NCI-H1694 treated with DMSO at 0.1 percent for 48 hours (cell line): ENCODE results near the gene PRPF38A.
A peak's percentile ranks its signal among the peaks of the same experiment; 100 is the strongest.
"Not testable (repeated sequence)": the region's sequence is repeated elsewhere in the genome, so short reads cannot be mapped to it uniquely, and the experiment has no call there.

Experiments used
- DNase-seq: peaks from one replicate; lab custom pipeline; 2025; lab: John Stamatoyannopoulos, UW

Gene PRPF38A, protein sequence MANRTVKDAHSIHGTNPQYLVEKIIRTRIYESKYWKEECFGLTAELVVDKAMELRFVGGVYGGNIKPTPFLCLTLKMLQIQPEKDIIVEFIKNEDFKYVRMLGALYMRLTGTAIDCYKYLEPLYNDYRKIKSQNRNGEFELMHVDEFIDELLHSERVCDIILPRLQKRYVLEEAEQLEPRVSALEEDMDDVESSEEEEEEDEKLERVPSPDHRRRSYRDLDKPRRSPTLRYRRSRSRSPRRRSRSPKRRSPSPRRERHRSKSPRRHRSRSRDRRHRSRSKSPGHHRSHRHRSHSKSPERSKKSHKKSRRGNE

DNA sequence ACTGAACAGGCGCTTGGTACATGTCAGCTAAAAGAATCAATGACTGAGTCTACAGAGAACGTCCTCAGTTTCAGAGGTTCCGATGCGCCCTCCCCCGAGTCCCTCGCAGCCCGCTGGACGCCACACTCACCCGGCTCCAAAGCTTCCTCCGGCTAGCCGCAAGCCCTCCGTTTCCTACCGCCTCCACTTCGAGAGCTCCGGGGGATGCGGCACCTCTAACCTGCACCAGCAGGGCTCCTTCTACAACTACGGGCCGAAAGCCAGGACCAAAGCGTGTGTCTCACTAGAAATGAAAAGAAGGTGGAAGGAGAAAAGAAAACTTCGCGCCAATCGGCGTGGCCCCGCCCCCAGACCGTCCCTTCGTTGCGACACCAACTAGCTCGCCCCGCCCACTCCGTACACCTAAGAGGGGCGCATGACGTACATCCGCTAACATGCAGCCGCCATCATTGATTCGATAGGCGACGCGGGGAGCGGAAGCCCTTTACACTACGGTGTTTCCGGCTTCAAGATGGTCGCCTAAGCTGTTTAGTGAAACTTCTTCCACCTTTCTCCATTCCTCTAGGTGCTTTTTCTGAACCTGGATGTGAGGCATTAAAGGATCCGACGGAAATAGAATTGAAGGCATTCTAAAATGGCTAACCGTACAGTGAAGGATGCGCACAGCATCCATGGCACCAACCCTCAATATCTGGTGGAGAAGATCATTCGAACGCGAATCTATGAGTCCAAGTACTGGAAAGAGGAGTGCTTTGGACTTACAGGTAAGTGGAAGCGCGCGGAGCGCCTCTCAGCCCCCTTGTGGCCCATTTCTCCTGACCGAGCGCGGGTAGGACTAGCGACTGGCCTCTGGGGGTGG lies at the start of gene PRPF38A, which contains the start of gene ORC1:
Gene PRPF38A (plus strand): TSS at position 487 of the 859 bp plus-strand sequence. CDS start 148 bp downstream, at position 635.
Gene ORC1 (minus strand): TSS at position 308 of the 859 bp plus-strand sequence. CDS start 2,200 bp downstream, outside the sequence.
- DNase-seq, result peak; percentile 95

DNA sequence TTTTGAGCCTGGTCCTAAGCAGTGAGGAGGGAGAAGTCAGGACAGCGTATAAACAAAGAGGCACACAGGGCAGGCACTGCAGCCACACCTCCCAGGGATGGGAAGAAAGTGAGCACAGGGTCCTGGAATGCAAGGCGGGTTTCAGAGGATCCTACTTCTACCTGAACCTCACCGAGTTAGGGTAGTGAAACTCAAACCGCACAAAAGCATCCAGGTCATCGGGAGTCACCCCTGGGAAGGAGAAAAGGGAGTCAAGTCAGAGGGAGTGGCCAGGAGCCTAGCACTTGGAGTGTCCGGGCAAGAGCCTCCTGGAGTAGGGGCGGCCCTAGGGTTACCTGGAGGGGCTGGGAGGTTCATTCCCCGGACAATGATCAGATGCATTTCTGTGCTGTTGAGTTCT lies 49.0 kb upstream of the PRPF38A start:
- no peak for DNase-seq

DNA sequence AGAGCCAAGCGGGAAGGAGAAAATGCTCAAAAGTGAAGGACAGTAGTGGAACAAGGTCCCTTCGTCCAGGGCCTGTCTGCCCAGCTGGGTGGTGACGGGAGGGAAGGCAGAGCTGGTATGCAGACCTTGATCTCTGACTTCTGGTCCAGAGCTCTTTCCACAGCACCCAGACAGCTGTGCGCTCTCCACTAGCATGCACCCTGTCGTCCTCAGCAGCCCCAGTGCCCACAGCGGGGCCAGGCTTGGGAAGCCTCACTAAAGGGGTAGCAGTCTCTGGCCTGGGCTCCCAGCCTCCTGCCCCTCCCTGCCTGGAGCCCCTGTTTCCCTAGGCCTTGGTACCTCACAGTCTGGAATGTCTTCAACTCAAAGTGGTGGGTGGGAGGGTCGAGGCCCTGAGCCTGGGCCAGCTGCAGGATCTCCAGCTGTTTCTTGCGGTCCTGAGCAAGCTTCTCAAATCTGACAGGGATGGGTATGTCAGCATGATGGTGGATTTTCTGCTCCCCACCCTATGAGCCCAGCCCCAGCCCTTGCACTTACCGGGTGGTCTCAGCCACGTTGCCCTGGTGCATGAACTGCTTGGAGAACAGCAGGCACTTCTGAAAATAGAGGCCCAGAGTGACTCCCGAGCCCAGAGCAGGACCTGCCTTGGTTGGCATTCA lies 48.4 kb upstream of the PRPF38A start:
- no peak for DNase-seq

DNA sequence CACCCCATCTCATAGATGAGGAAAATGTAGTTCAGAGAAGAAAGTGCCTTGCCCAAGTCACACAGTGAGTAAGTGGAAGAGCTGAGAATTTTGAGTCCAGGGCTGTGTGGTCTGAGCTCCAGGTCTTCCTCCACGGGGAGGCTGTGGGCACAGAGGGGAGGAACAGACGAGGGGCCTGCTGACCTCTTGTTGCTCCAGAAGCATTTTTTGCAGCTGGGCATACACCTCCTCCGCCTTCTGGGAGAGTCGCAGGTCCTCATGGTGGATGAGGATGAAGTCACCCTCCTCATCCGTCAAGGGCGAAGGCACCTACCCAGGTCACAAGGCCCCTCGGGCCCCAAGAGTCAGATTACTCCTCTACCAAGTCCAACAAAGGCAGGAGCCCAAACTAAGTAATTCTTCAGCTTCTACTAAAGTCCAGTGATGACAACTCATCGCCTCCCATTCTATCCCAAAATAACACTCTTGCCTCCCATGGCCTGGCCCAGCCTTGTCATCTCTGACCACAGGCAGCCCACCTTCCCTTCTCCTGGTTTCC lies 47.5 kb upstream of the PRPF38A start:
- DNase-seq, result no peak

DNA sequence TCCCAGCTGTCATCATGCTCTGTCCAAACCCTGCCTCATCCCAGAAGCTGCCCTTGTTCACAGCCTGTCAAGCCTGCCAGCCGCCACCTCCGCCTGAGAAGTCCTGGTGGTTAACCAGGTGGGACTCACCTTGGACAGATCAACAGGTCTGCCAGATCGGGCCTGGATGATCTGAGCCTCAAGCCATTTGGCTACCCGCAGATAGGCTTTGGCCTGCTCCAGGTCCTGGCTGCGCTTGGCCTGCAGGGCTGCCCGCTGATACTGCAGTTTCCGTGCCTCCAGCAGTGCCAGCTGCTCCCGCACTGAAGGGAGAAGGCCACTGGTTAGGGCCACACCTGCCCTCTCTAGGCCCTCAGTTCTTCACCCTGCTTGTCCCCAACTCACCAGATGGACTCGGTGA lies 47.0 kb upstream of the PRPF38A start:
- no peak for DNase-seq

DNA sequence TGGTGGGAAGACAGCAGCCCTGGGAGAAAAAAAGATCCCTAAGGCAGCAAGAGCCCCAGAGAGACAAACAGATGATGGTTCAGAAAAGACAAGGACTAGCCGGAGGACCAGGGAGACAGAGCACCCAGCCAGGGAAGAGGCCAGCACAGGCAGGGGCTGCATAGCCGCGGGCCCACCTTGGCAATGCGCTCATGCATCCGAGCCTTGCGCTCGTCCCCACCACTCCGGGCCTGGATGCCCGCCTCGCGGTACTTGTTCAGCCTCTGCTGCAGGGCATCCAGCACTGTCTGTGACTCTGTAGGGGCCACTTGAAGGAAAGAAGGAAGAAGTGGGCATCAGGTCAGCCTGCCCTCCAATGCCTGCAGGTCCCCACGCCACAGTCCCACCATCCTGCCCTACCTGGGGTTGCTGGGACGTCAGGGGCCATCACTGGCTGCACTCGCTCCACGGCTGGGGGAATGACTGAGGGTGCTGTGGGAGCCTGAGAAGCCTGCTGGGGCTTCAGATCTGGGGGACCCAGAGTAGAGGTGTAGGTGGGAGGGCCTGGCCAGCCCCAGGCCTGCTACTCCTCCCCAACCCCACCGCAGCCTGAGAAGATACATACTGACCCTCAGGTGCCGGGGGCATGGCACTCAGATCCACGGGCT lies 45.4 kb upstream of the PRPF38A start:
- no peak for DNase-seq

DNA sequence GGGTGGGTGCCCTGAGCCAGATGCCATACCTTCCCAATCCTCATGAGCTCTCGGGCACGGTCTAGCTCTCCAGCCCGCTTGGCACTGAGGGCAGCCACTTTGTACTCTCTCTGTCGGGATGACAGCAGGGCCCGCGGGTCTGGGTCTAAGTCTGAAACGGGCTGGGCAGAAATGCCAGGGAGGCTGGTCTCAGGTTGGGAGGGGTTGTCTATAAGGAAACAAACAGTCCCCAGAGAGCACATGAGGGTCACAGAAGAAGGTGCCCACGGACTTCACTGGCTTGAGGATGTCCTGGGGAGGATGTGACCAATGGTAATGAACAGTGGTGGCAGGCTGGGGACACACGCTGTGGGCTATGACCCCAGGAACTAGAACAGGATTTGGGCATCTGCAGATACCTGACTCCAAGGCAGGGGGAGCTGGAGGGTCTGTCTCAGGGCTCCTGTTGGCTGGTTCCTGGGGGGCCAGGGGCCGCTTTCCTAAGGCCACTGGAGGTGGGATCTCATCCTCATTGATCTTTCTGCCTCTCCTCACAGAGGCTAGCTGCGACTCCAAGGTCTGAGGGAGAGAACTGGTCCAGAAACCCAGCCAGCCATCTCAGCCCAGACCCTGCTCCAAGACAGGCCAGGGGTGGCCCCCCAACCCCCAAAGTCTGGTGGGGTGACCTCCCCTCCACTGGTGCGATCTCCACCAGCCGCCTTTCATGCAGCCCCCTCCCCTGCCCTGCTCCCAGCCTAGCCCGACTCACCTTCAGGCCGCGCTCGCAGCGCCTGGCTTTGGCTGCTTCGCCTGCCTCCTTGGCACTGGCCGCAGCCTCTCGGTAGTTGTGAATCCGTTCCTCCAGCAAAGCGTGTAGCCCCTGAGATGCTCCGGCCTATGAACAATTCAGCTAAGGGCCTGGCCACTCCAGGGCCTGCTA lies 44.5 kb upstream of the PRPF38A start:
- no peak for DNase-seq

DNA sequence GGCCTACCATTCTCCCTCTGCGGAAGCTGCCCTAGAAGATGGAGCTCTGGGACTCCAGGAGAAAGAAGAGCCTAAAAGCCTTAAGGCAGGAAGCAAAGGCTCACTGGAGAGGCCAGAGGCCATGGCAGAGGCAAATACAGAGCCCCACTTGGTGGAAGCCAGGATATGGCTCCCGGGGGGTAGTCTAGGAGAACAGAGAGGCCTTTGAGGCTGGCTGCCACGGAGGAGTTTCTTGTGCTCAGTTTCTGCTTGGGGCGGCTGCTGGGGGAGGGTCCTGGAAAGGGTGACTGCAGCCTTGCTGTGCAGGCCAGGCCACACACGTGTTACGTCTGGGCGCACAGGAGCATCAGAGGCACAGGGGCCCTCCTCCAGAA lies 43.8 kb upstream of the PRPF38A start:
- no peak for DNase-seq

DNA sequence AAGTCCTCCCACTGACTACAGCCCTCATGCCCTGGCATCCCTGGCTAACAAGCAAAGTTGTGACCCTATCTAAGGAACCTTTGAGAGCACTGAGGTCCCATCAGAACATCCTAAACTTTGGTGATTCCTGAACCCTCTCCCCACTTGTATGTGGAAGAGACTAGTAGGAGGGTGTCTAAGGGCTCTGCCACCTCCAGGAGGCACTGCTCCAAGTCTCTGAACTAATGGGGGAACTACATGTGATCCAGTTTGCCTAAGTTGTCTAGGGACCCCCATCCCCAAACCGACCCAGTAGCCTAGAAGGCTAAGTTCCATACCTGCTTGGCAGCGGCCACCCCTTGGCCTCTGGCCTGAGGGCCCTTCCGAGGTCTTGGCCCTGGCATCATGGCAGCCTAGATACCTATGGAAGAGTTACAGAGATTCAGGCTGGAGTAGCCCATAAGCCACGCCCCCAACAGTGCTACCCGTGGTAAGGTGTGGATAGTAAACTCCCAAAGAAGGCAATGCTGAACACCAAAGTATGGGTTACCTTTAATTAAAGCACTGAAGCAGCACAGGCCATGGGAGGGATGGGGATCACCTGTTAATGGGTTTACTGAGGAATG lies 40.1 kb upstream of the PRPF38A start:
- no peak for DNase-seq

DNA sequence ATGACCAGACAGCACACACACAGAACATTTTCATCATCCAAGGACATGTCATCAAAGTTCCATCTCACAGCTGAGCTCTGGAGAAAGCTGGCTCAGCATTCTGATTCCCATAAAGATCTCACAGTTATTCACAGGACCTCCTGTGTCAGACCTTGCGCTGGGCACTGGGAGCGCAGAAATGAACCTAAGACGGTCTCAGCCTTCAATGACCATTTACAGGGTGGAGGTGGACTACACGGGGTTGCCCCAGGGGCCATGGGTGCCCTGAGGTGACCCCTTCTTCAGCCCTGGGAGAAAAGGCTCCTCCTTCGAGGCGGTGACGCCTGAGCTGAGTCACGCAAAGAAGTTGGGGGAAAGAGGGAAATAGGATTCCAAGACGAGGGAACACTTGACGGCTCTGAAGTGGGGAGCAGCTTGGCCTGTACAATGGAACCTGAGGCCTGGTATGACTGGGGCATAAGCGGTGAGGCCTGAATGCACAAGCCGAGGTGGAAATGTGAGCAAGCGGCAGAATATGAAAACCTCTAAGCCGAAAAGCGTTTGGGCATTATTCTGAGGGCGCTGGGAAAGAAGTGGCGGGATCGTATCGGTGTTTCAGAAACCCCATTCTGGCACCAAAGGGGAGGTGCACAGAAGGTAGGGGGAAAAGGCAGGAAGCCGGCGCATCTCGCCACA lies 39.2 kb upstream of the PRPF38A start:
- DNase-seq, result no peak

DNA sequence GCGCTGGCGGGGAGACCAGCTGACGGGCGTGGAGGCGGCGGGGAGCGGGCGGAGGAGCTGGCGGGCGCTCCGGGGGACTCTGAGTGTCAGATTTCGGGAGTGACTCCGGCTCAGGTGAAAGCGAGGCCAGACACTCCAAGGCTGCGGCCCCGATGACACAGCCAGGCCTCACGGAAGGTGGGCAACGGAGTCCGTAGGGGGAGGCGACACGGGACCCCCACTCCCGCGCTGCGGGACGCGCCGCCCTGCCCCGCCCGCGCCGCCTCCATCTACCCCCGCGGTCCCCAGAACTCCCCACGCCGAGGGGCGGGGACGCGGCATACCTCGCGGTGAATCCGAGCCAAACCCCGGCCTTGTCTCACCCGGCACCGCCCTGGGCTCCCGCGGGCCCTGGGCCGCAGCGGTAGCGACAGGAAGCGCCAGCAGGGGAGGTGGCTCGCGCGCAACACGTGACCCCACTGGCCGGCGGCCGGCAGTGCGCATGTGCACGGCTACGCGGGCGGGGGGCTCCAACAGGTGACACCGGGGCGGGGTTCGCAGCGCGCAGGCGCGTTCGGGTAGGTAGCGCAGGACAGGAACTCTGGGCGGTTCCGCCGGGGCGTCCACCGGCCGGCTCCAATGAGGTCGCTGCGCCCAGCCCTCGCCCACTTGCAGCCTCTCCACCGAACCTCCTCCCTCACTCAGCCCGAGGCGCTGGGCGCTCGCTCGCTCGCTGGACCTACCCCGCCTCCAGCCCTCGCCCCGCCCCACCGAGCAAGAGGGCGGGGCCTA lies 38.5 kb upstream of the PRPF38A start, which contains the start of gene CC2D1B:
Gene CC2D1B (minus strand): TSS at position 460 of the 771 bp plus-strand sequence. CDS start 1,585 bp downstream, outside the sequence.
- peak; percentile 96 for DNase-seq

DNA sequence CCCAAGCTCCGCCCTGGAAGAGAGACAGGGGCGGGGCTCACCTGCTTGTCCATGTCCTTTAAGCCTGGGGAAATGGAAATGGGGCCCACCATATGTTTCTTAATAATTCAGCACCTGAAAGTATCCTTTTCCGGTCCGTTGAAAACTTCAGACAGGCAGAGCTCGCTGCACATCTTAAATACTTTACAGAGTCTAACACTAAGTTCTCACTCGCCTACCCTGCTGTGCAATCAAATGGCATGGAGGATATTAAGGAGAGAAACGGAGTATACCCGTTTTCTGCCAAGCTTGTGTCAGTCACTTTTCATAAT lies 37.9 kb upstream of the PRPF38A start:
- DNase-seq, result no peak

DNA sequence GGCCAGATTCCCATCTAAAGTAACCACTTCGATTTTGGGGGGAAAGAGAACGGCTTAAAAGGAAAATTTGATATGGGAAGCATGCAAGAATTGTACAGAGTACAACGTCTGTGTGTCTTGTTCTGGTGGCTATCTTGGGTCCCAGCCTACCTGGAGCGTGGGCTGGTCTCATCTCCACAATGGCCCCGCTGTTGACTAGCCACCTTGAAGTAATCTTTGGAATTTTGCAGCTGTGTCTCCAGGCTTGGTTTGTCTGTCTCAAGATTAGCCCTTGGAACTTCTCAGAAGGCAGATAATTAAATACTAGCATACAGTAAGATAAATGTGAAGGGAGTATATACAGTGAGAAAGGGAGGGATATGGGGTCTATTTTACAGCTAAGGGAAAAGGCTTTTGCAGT lies 37.1 kb upstream of the PRPF38A start:
- DNase-seq, result no peak

DNA sequence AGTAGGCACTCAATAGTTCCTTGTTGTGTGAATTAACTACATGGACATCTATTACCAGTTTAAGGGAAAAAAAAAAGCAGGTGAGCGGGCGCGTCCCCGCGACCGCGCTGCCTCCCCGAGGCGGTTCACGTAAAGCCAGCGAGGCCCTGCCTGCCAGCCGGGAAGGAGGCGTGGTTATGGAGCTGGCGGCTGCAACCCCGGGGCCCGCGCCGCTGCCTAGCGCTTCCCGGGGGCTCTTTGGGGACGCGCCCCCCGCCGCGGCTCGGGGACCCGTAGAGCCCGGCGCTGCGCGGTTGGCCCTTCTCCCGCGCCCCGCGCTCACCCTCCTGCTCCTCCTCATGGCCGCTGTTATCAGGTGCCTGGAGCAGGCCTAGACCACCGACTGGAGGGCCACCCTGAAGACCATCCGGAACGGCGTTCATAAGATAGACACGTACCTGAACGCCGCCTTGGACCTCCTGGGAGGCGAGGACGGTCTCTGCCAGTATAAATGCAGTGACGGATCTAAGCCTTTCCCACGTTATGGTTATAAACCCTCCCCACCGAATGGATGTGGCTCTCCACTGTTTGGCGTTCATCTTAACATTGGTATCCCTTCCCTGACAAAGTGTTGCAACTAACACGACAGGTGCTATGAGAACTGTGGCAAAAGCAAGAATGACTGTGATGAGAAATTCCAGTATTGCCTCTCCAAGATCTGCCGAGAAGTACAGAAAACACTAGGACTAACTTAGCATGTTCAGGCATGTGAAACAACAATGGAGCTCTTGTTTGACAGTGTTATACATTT lies 35.8 kb upstream of the PRPF38A start:
- DNase-seq, result peak; percentile 72

DNA sequence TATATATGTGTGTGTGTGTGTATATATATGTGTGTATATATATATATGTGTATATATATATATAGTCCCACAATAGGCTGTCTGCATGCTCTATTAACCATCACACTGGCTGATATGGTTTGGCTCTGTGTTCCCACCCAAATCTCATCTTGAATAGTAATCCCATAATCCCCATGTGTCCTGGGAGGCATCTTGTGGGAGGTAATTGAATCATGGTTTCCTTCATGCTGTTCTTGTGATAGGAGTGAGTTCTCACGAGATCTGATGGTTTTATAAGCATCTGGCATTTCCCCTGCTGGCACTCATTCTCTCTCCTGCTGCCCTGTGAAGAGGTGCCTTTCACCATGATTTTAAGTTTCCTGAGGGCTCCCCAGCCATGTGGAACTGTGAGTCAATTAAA lies 34.6 kb upstream of the PRPF38A start:
- not testable (repeated sequence) for DNase-seq

DNA sequence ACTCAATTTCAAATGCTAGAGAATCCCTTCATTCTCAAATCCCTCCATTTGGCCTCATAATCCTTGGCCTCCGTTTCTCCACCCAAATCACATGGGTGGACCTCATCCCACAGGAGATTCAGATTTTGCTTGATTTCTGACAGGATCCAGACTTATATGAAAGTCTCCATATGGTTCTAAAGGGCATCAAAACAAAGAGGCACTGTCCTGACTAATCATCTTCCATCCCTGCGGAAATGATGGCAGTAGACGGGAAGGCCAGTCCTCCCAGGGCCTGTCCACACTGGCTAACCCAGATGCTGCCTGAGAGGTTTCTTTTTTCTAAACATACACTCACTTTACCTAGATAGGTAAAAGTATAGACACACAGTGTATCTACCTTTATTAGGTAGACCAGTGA lies 19.0 kb upstream of the PRPF38A start:
- no peak for DNase-seq

DNA sequence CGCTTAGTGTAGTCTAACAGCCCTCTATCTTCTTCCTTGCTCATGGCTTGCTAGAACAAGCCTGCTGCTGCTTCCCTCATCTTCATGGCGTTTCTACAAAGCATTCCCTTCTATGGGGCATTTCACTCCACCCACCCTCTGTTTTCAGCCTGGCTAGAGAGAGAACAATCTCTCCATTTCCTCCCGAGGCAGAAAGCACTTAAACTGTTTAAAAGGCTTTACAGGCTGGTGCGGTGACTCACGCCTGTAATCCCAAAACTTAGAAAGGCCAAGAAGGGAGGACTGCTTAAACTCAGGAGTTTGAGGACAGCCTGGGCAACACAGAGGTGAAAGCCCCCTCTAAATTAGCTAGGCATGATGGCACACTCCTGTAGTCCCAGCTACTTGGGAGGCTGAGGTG lies 17.9 kb upstream of the PRPF38A start:
- no peak for DNase-seq

DNA sequence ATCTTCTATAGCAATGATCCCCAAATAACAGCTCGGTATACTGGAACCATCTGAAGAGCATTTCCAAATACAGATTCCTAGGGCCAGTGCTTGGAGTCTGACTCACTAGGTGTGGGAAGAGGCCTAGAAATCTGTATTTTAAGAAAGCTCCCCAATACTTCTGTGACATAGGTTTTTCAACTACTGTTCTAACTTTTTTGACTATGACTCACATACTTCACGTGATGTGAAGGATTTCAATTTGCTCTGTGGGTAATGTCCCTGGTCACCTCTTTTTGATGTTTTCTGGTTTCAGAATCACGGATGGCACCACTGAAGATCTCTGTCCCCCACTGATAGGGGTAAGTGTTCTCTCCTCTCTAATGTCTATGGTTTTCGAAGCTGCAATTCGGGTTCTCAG lies 11.2 kb upstream of the PRPF38A start:
- DNase-seq, result no peak
